ENCODE measurements around the gene CCDC60. TPM values are rescaled to one million over a fixed set of nuclear protein-coding genes. Genes with fewer than 3 reads are reported as not detected.
A peak's percentile ranks its signal among the peaks of the same experiment; 100 is the strongest.

CCDC60 gene
- total RNA-seq, 1 experiment from 2014 or later, result not detected

- RAD21 ChIA-PET (ENCODE audit: low non-redundant PET in 1 of 2, low total read pairs in 2 of 2, uncharacterized antibody in 2 of 2, unreplicated experiment in 2 of 2), result no interaction called here
- Histone ChIP-seq H3K9ac (ENCODE audit: low read length) (no peak overlapping the region), H2AFZ (ENCODE audit: low read depth, low read length, poor library complexity, severe bottlenecking) (no peak overlapping the region), H3K9me2 (ENCODE audit: insufficient read depth) (no peaks in the 10 kb centered on the region), H3K27ac (ENCODE audit: low read depth, low read length) (no peak overlapping the region), H3K4me3 (replicated peaks in 1 of 2; ENCODE audit: low read depth in 1 of 2, low read length in 2 of 2) (no peak overlapping the region), H3K9me3 (ENCODE audit: control insufficient read depth in 1 of 2, insufficient read depth in 1 of 2, low read depth in 1 of 2, low read length in 2 of 2) (no peaks in the 10 kb centered on the region), H4K20me1 (ENCODE audit: insufficient read depth) (no peaks in the 10 kb centered on the region), H3K4me1 (ENCODE audit: control insufficient read depth in 1 of 2, insufficient read depth in 2 of 2, low read length in 2 of 2) (no peaks in the 10 kb centered on the region), H3K27me3 (ENCODE audit: insufficient read depth, low read length) (peaks cover 24% of the 10 kb centered on the region), H3K79me2 (ENCODE audit: insufficient read depth, low read length) (no peaks in the 10 kb centered on the region), H3K4me2 (ENCODE audit: low read length) (no peak overlapping the region), H3K36me3 (ENCODE audit: control insufficient read depth in 1 of 2, insufficient read depth in 2 of 2, low read length in 2 of 2) (no peaks in the 10 kb centered on the region)
- CTCF ChIA-PET, result no interaction called here
- TF ChIP-seq RAD21 (IDR thresholded peaks at IDR 0.05; ENCODE audit: low read depth) (peak; percentile 33), CTCF (IDR thresholded peaks at IDR 0.05 in 2 of 3, conservative IDR thresholded peaks at IDR 0.05 in 1 of 3; ENCODE audit: borderline replicate concordance in 1 of 3, insufficient read depth in 1 of 3, low read depth in 2 of 3, low read length in 2 of 3) (peak; percentile 17 to 68 (median 60); a peak in 4 of 6 replicates), ATF3 (IDR thresholded peaks at IDR 0.05) (no peak)
- intact Hi-C loops (cut with micrococcal nuclease), result no loop called here
- ATAC-seq (peak; percentile 97), DNase-seq (ENCODE audit: low read depth, low spot score) (peak; percentile 28)
- no TSS peak for BruUV-seq (replicated peaks)
- POLR2A ChIA-PET, result no interaction called here
These were observed 6.4 kb upstream of the CCDC60 start for GRCh38 chr12:119328111-119328510.

- TF ChIP-seq ZBTB33 (IDR thresholded peaks at IDR 0.05; ENCODE audit: extremely low read depth, insufficient replicate concordance, low read length) (no peak), FOSL1 (IDR thresholded peaks at IDR 0.05; ENCODE audit: low read depth) (no peak), CTCF (IDR thresholded peaks at IDR 0.05 in 2 of 3, conservative IDR thresholded peaks at IDR 0.05 in 1 of 3; ENCODE audit: borderline replicate concordance in 1 of 3, insufficient read depth in 1 of 3, low read depth in 2 of 3, low read length in 2 of 3) (no peak), POLR2A (IDR thresholded peaks at IDR 0.05; ENCODE audit: borderline replicate concordance, extremely low read depth, insufficient read depth, insufficient read length) (no peak), EGR1 (IDR thresholded peaks at IDR 0.05; ENCODE audit: low read depth) (no peak), JUND (IDR thresholded peaks at IDR 0.05) (no peak), MAX (IDR thresholded peaks at IDR 0.05) (no peak), ZFX (IDR thresholded peaks at IDR 0.05) (no peak), EZH2phosphoT487 (IDR thresholded peaks at IDR 0.05; ENCODE audit: borderline replicate concordance) (no peak), SRF (IDR thresholded peaks at IDR 0.05; ENCODE audit: low read depth) (no peak)
- RAD21 ChIA-PET (ENCODE audit: low non-redundant PET in 1 of 2, low total read pairs in 2 of 2, uncharacterized antibody in 2 of 2, unreplicated experiment in 2 of 2), result no interaction called here
These were observed 4.2 kb downstream of the CCDC60 start for GRCh38 chr12:119338593-119339363.

More at GRCh38 chr12:119338593-119339363, 4.2 kb downstream of the CCDC60 start:
- no peaks in the 10 kb centered on the region for H3K4me1 ChIP-seq (ENCODE audit: control insufficient read depth in 1 of 2, insufficient read depth in 2 of 2, low read length in 2 of 2)
- intact Hi-C loops (cut with micrococcal nuclease), result no loop called here
- no peak overlapping the region for H3K4me3 ChIP-seq (replicated peaks in 1 of 2; ENCODE audit: low read depth in 1 of 2, low read length in 2 of 2)
- H3K9me2 ChIP-seq (ENCODE audit: insufficient read depth), result no peaks in the 10 kb centered on the region
- no peak overlapping the region for H3K9ac ChIP-seq (ENCODE audit: low read length)
- no peak overlapping the region for H3K4me2 ChIP-seq (ENCODE audit: low read length)
- H3K9me3 ChIP-seq (ENCODE audit: control insufficient read depth in 1 of 2, insufficient read depth in 1 of 2, low read depth in 1 of 2, low read length in 2 of 2), result no peaks in the 10 kb centered on the region
- CTCF ChIA-PET, result no interaction called here
- no peaks in the 10 kb centered on the region for H3K79me2 ChIP-seq (ENCODE audit: insufficient read depth, low read length)
- POLR2A ChIA-PET, result no interaction called here
- DNase-seq (ENCODE audit: low read depth, low spot score) (no peak), ATAC-seq (no peak)
- peaks cover 20% of the 10 kb centered on the region for H3K27me3 ChIP-seq (ENCODE audit: insufficient read depth, low read length)
- no peak overlapping the region for H3K27ac ChIP-seq (ENCODE audit: low read depth, low read length)
- no peaks in the 10 kb centered on the region for H4K20me1 ChIP-seq (ENCODE audit: insufficient read depth)
- no peak overlapping the region for H2AFZ ChIP-seq (ENCODE audit: low read depth, low read length, poor library complexity, severe bottlenecking)
- BruUV-seq (replicated peaks), result no TSS peak
- no peaks in the 10 kb centered on the region for H3K36me3 ChIP-seq (ENCODE audit: control insufficient read depth in 1 of 2, insufficient read depth in 2 of 2, low read length in 2 of 2)

Data from HCT116 (cell line).